Keratinocyte (primary cell): ENCODE measurements around the gene KCNT2. TPM values are rescaled to one million over a fixed set of nuclear protein-coding genes. Genes with fewer than 3 reads are reported as not detected.

ENCODE experiments used
- DNase-seq: peaks from one replicate; pipeline ENCODE4 v3.0.0-alpha.2; 2011; ENCODE audit warnings: low read depth, missing footprints, low spot score
- FAIRE-seq: peaks from 2 replicates; lab custom pipeline; 2011; peaks lifted over from hg19 to GRCh38; lab: Jason Lieb, UNC
- H2AFZ ChIP-seq: 2 replicates; pipeline ENCODE4 v1.6.0; 2012; ENCODE audit warnings: low read length, control low read depth, inconsistent platforms; ENCODE audit not compliant: control insufficient read depth
- H3K27ac ChIP-seq: 2 replicates; pipeline ENCODE4 v1.5.1; 2011; ENCODE audit warnings: low read length; ENCODE audit not compliant: control insufficient read depth, insufficient read depth
- H3K27me3 ChIP-seq: 3 replicates; pipeline ENCODE4 v1.6.0; 2011; ENCODE audit warnings: low read length; ENCODE audit not compliant: control insufficient read depth, insufficient read depth; ENCODE audit errors: extremely low read depth
- H3K36me3 ChIP-seq, 2 experiments: 2 replicates in 1 of 2; 3 replicates in 1 of 2; pipeline ENCODE4 v1.5.1; 2011; ENCODE audit warnings: low read length in 2 of 2, mild to moderate bottlenecking in 1 of 2; ENCODE audit not compliant: control insufficient read depth in 2 of 2, insufficient read depth in 2 of 2; ENCODE audit errors: extremely low read depth in 1 of 2
- H3K4me1 ChIP-seq: 3 replicates; pipeline ENCODE4 v1.5.1; 2011; ENCODE audit warnings: low read length; ENCODE audit not compliant: control insufficient read depth, insufficient read depth; ENCODE audit errors: extremely low read depth
- H3K4me2 ChIP-seq: 3 replicates; pipeline ENCODE4 v1.6.0; 2011; ENCODE audit warnings: low read depth, low read length; ENCODE audit not compliant: control insufficient read depth, insufficient read depth; ENCODE audit errors: extremely low read depth
- H3K4me3 ChIP-seq, 3 experiments: fragments of 200-600 bp in 1 of 3; sonication (generic) in 1 of 3; 2 replicates in 2 of 3; 3 replicates in 1 of 3; pipeline ENCODE4 v1.5.1; 2011 to 2016; ENCODE audit warnings: low read length in 3 of 3, mild to moderate bottlenecking in 3 of 3, control low read depth in 2 of 3, inconsistent platforms in 1 of 3, low read depth in 1 of 3, mixed read lengths in 1 of 3, mixed run types in 1 of 3, moderate library complexity in 1 of 3; ENCODE audit not compliant: control insufficient read depth in 2 of 3, insufficient read depth in 2 of 3; ENCODE audit errors: extremely low read depth in 1 of 3
- H3K79me2 ChIP-seq: 2 replicates; pipeline ENCODE4 v1.6.0; 2012; ENCODE audit warnings: low read length; ENCODE audit not compliant: control insufficient read depth, insufficient read depth
- H3K9ac ChIP-seq: 3 replicates; pipeline ENCODE4 v1.6.0; 2011; ENCODE audit warnings: low read length; ENCODE audit not compliant: control insufficient read depth, insufficient read depth; ENCODE audit errors: extremely low read depth
- H3K9me1 ChIP-seq: 3 replicates; pipeline ENCODE4 v1.6.0; 2011; ENCODE audit warnings: low read length; ENCODE audit not compliant: control insufficient read depth, insufficient read depth; ENCODE audit errors: extremely low read depth
- H3K9me3 ChIP-seq: 2 replicates; pipeline ENCODE4 v1.5.1; 2012; ENCODE audit warnings: low read depth, low read length; ENCODE audit not compliant: control insufficient read depth
- H4K20me1 ChIP-seq: 3 replicates; pipeline ENCODE4 v1.6.0; 2011; ENCODE audit warnings: low read length; ENCODE audit not compliant: control insufficient read depth, insufficient read depth; ENCODE audit errors: extremely low read depth
- EZH2 ChIP-seq: IDR thresholded peaks from one replicate; pipeline ENCODE4 v1.6.1; 2012; ENCODE audit warnings: inconsistent platforms, mild to moderate bottlenecking, low read length, moderate library complexity
- dilution Hi-C: fragments of 300-500 bp; cut with MboI; formaldehyde crosslinking; loops from one replicate; pipeline ENCODE4 v1.7.0; 2020; ENCODE audit warnings: low sequenced_read_pairs; ENCODE audit not compliant: extremely low pct_ligation_motif_present
- polyA minus RNA-seq, 3 experiments: library from RNA; depleted of rRNA, polyadenylated mRNA; stranded (reverse); fragments of >200 nt; gene quantifications; 1 replicate in 1 of 3; 2 replicates in 1 of 3; 3 replicates in 1 of 3; pipeline ENCODE4 v1.2.3, GENCODE V29; 2011
- polyA plus RNA-seq, 5 experiments: library from polyadenylated mRNA; depleted of rRNA in 3 of 5; stranded (reverse) in 3 of 5; stranded (forward) in 1 of 5; unstranded in 1 of 5; fragments of >200 nt; gene quantifications; 1 replicate in 1 of 5; 2 replicates in 3 of 5; 3 replicates in 1 of 5; pipeline versions ENCODE4 v1.2.1 to v1.2.3, GENCODE V29; 2011 to 2012; ENCODE audit warnings: missing spikeins in 2 of 5, low read depth in 1 of 5, low replicate concordance in 1 of 5
- TF ChIP-seq, protein P1 (sequence below), 3 experiments: IDR thresholded peaks in 1 of 3; conservative IDR thresholded peaks in 1 of 3; optimal IDR thresholded peaks in 1 of 3; 2 replicates in 2 of 3; 3 replicates in 1 of 3; pipeline versions ENCODE3 to v1.5.1; 2011; ENCODE audit warnings: low read length in 3 of 3, mild to moderate bottlenecking in 3 of 3, moderate library complexity in 2 of 3, control low read depth in 1 of 3, inconsistent platforms in 1 of 3; ENCODE audit not compliant: insufficient read depth in 2 of 3; ENCODE audit errors: extremely low read depth in 1 of 3

KCNT2 gene
- polyA plus RNA-seq (0.01 TPM in 1 of 3 replicates, not detected in the others), polyA minus RNA-seq (not detected in 3 replicates)
- polyA plus RNA-seq (2011; ENCODE audit: low read depth) = not detected
- not detected in 2 replicates for polyA plus RNA-seq (2011; cell fraction: cytosol; rRNA removed)
- polyA plus RNA-seq (2011; cell fraction: nucleus; rRNA removed) = not detected in 2 replicates
- polyA plus RNA-seq (2012; ENCODE audit: low replicate concordance) = not detected in 2 replicates
- not detected for polyA minus RNA-seq (2011; cell fraction: cytosol; rRNA and poly(A)+ RNA removed)
- not detected in 2 replicates for polyA minus RNA-seq (2011; cell fraction: nucleus; rRNA and poly(A)+ RNA removed)

- no peak within 1 kb of the TSS for H3K9ac ChIP-seq
- dilution Hi-C loops = no loop called here
- FAIRE-seq (no peak), DNase-seq (no peak)
- no peaks in the 10 kb centered on the region for H3K9me3 ChIP-seq
- TF ChIP-seq, protein P1, sequence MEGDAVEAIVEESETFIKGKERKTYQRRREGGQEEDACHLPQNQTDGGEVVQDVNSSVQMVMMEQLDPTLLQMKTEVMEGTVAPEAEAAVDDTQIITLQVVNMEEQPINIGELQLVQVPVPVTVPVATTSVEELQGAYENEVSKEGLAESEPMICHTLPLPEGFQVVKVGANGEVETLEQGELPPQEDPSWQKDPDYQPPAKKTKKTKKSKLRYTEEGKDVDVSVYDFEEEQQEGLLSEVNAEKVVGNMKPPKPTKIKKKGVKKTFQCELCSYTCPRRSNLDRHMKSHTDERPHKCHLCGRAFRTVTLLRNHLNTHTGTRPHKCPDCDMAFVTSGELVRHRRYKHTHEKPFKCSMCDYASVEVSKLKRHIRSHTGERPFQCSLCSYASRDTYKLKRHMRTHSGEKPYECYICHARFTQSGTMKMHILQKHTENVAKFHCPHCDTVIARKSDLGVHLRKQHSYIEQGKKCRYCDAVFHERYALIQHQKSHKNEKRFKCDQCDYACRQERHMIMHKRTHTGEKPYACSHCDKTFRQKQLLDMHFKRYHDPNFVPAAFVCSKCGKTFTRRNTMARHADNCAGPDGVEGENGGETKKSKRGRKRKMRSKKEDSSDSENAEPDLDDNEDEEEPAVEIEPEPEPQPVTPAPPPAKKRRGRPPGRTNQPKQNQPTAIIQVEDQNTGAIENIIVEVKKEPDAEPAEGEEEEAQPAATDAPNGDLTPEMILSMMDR (optimal IDR thresholded peaks at IDR 0.05 in 1 of 3, IDR thresholded peaks at IDR 0.05 in 1 of 3, conservative IDR thresholded peaks at IDR 0.05 in 1 of 3; ENCODE audit: extremely low read depth in 1 of 3, insufficient read depth in 2 of 3, low read length in 3 of 3) = no peak
- TF ChIP-seq EZH2 = peak; percentile 34
- peak within 1 kb of the TSS; percentile 56 for H3K4me2 ChIP-seq
- H3K79me2 ChIP-seq = no peaks in the 10 kb centered on the region
- H3K36me3 ChIP-seq = no peaks in the 10 kb centered on the region
- no peaks in the 10 kb centered on the region for H3K4me1 ChIP-seq
- peaks cover 21% of the 10 kb centered on the region for H3K27me3 ChIP-seq
- H3K9me1 ChIP-seq = no peaks in the 10 kb centered on the region
- peak within 1 kb of the TSS; percentile 5 for H2AFZ ChIP-seq
- H3K27ac ChIP-seq = no peak within 1 kb of the TSS
- H3K4me3 ChIP-seq = peak within 1 kb of the TSS in 2 of 3 experiments; percentile 4 to 29
- no peaks in the 10 kb centered on the region for H4K20me1 ChIP-seq
These were observed at the start of gene KCNT2 for GRCh38 chr1:196608390-196609369. Gene KCNT2 (minus strand): TSS chr1:196608440. CDS start chr1:196608309, 131 bp downstream.

- no peak overlapping the region for H3K27ac ChIP-seq
- peaks cover 2% of the 10 kb centered on the region for H3K4me1 ChIP-seq
- H3K9ac ChIP-seq = no peak overlapping the region
- no peak overlapping the region for H3K4me2 ChIP-seq
- no peaks in the 10 kb centered on the region for H3K27me3 ChIP-seq
- H4K20me1 ChIP-seq = no peaks in the 10 kb centered on the region
- H3K9me3 ChIP-seq = no peaks in the 10 kb centered on the region
- no peak overlapping the region for H3K4me3 ChIP-seq
- H2AFZ ChIP-seq = no peak overlapping the region
- H3K9me1 ChIP-seq = no peaks in the 10 kb centered on the region
- no peaks in the 10 kb centered on the region for H3K36me3 ChIP-seq
- FAIRE-seq (no peak), DNase-seq (no peak)
- dilution Hi-C loops = loop anchor here (25.0 kb wide), 1 partner anchor 318 kb away; no protein-coding TSS in a partner anchor
- H3K79me2 ChIP-seq = no peaks in the 10 kb centered on the region
- TF ChIP-seq EZH2 = no peak
- TF ChIP-seq, protein P1 (optimal IDR thresholded peaks at IDR 0.05 in 1 of 3, IDR thresholded peaks at IDR 0.05 in 1 of 3, conservative IDR thresholded peaks at IDR 0.05 in 1 of 3; ENCODE audit: extremely low read depth in 1 of 3, insufficient read depth in 2 of 3, low read length in 3 of 3) = no peak
These were observed 47.3 kb upstream of the KCNT2 start for GRCh38 chr1:196655494-196655893.
